ENCODE results near the gene IGF2R.
"Not testable (repeated sequence)": the region's sequence is repeated elsewhere in the genome, so short reads cannot be mapped to it uniquely, and the experiment has no call there.

The IGF2R gene

GRCh38 chr6:159953091-159953601 lies 15.7 kb upstream of the IGF2R start:
- DNase-seq (ENCODE audit: low read depth) = no peak

GRCh38 chr6:159955945-159956361 lies 12.9 kb upstream of the IGF2R start:
- no peak for DNase-seq (ENCODE audit: low read depth)

GRCh38 chr6:159957071-159957673 lies 11.7 kb upstream of the IGF2R start:
- DNase-seq (ENCODE audit: low read depth) = no peak

- no peak for DNase-seq (ENCODE audit: low read depth)
Observed at GRCh38 chr6:159959165-159959975, 9.5 kb upstream of the IGF2R start.

- DNase-seq (ENCODE audit: low read depth) = no peak
Observed at GRCh38 chr6:159959976-159960384, 8.9 kb upstream of the IGF2R start.

GRCh38 chr6:159960485-159960884 lies 8.4 kb upstream of the IGF2R start:
- no peak for DNase-seq (ENCODE audit: low read depth)

GRCh38 chr6:159961528-159961927 lies 7.4 kb upstream of the IGF2R start:
- no peak for DNase-seq (ENCODE audit: low read depth)

- no peak for DNase-seq (ENCODE audit: low read depth)
Observed at GRCh38 chr6:159963111-159963510, 5.8 kb upstream of the IGF2R start.

GRCh38 chr6:159964046-159964445 lies 4.8 kb upstream of the IGF2R start:
- DNase-seq (ENCODE audit: low read depth) = no peak

GRCh38 chr6:159966339-159966738 lies 2.5 kb upstream of the IGF2R start:
- DNase-seq (ENCODE audit: low read depth) = no peak

GRCh38 chr6:159966981-159967380 lies 1.9 kb upstream of the IGF2R start:
- DNase-seq (ENCODE audit: low read depth) = no peak

GRCh38 chr6:159967621-159968020 lies 1.3 kb upstream of the IGF2R start:
- not testable (repeated sequence) for DNase-seq (ENCODE audit: low read depth)

GRCh38 chr6:159969204-159969912 lies 476 bp downstream of the IGF2R start:
- DNase-seq (ENCODE audit: low read depth) = no peak

- no peak for DNase-seq (ENCODE audit: low read depth)
Observed at GRCh38 chr6:159969921-159970320, 1.0 kb downstream of the IGF2R start.

GRCh38 chr6:159970659-159971063 lies 1.8 kb downstream of the IGF2R start:
- no peak for DNase-seq (ENCODE audit: low read depth)

- DNase-seq (ENCODE audit: low read depth) = no peak
Observed at GRCh38 chr6:159971341-159972178, 2.7 kb downstream of the IGF2R start.

GRCh38 chr6:159972506-159973268 lies 3.8 kb downstream of the IGF2R start:
- no peak for DNase-seq (ENCODE audit: low read depth)

- DNase-seq (ENCODE audit: low read depth) = no peak
Observed at GRCh38 chr6:159973406-159973805, 4.5 kb downstream of the IGF2R start.

GRCh38 chr6:159973951-159974350 lies 5.1 kb downstream of the IGF2R start:
- no peak for DNase-seq (ENCODE audit: low read depth)

- DNase-seq (ENCODE audit: low read depth) = no peak
Observed at GRCh38 chr6:159974932-159975331, 6.0 kb downstream of the IGF2R start.

- no peak for DNase-seq (ENCODE audit: low read depth)
Observed at GRCh38 chr6:159976686-159977254, 7.9 kb downstream of the IGF2R start.

Data from HS-27A (cell line).